Measurements from ENCODE around the gene ATP6V0D1.

DNA sequence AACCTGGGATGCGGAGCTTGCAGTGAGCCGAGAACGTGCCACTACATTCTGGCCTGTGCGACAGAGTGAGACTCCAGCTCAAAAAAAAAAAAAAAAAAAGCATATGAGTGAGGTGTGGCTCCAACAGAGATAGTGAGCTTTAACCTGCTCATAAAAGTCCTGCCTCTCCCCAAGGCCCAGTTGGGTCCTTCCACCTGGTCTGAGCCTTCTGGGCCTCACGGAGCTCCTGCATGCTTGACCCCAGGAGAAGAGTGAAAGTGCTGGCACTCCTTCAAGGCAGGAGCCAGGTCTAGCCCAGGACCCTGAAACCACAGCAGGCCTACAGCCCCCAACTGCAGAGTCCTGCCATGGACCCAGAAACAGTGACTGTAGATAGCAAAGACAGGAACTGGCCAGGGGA lies 32.4 kb downstream of the ATP6V0D1 start:
- TF ChIP-seq, protein P1, sequence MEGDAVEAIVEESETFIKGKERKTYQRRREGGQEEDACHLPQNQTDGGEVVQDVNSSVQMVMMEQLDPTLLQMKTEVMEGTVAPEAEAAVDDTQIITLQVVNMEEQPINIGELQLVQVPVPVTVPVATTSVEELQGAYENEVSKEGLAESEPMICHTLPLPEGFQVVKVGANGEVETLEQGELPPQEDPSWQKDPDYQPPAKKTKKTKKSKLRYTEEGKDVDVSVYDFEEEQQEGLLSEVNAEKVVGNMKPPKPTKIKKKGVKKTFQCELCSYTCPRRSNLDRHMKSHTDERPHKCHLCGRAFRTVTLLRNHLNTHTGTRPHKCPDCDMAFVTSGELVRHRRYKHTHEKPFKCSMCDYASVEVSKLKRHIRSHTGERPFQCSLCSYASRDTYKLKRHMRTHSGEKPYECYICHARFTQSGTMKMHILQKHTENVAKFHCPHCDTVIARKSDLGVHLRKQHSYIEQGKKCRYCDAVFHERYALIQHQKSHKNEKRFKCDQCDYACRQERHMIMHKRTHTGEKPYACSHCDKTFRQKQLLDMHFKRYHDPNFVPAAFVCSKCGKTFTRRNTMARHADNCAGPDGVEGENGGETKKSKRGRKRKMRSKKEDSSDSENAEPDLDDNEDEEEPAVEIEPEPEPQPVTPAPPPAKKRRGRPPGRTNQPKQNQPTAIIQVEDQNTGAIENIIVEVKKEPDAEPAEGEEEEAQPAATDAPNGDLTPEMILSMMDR (IDR thresholded peaks at IDR 0.05) = no peak
- no peak for TF ChIP-seq POLR2A (IDR thresholded peaks at IDR 0.05; ENCODE audit: low read depth)
- no peak for TF ChIP-seq POLR2AphosphoS5 (IDR thresholded peaks at IDR 0.05)
